NCI-H2171 (cell line): ENCODE measurements around the gene STK10.
A peak's percentile ranks its signal among the peaks of the same experiment; 100 is the strongest.

Experiments used
- DNase-seq: peaks from one replicate; lab custom pipeline; 2025; lab: John Stamatoyannopoulos, UW

The STK10 gene

GRCh38 chr5:172107571-172107970, 80.5 kb downstream of the STK10 start:
- DNase-seq = no peak

GRCh38 chr5:172106511-172107356, 81.3 kb downstream of the STK10 start:
- DNase-seq = peak; percentile 26

GRCh38 chr5:172105811-172106210, 82.2 kb downstream of the STK10 start:
- no peak for DNase-seq

GRCh38 chr5:172104801-172105701, 83.0 kb downstream of the STK10 start:
- DNase-seq = no peak

- DNase-seq = no peak
These were observed 84.0 kb downstream of the STK10 start for GRCh38 chr5:172104021-172104420.

- DNase-seq = no peak
These were observed 85.0 kb downstream of the STK10 start for GRCh38 chr5:172102913-172103626.

GRCh38 chr5:172102218-172102870, 85.7 kb downstream of the STK10 start:
- DNase-seq = no peak

- DNase-seq = no peak
These were observed 86.3 kb downstream of the STK10 start for GRCh38 chr5:172101547-172102217.

GRCh38 chr5:172098883-172099282, 89.1 kb downstream of the STK10 start:
- DNase-seq = no peak

GRCh38 chr5:172098046-172098445, 90.0 kb downstream of the STK10 start:
- DNase-seq = no peak

- DNase-seq = no peak
These were observed 90.7 kb downstream of the STK10 start for GRCh38 chr5:172097356-172097755.

- DNase-seq = no peak
These were observed 91.7 kb downstream of the STK10 start for GRCh38 chr5:172096207-172096940.

- DNase-seq = no peak
These were observed 92.4 kb downstream of the STK10 start for GRCh38 chr5:172095368-172096206.

- DNase-seq = no peak
These were observed 94.1 kb downstream of the STK10 start for GRCh38 chr5:172093965-172094364.

GRCh38 chr5:172093559-172093958, 94.5 kb downstream of the STK10 start:
- DNase-seq = no peak

GRCh38 chr5:172091956-172092732, 95.9 kb downstream of the STK10 start:
- no peak for DNase-seq

- DNase-seq = no peak
These were observed 97.0 kb downstream of the STK10 start for GRCh38 chr5:172090976-172091547.
